ENCODE data around the gene NGEF.

- TF ChIP-seq CTCF (conservative IDR thresholded peaks at IDR 0.05; ENCODE audit: low read depth, low read length) = no peak
- TF ChIP-seq EZH2phosphoT487 (IDR thresholded peaks at IDR 0.05; ENCODE audit: borderline replicate concordance, low read length) = no peak
- TF ChIP-seq EZH2 (IDR thresholded peaks at IDR 0.05; ENCODE audit: low read length, unreplicated experiment) = no peak
Observed at GRCh38 chr2:232911712-232912277, 101.3 kb downstream of the NGEF start.
